Prostate gland (tissue), 2 donors: ENCODE data around the gene DMRT2. TPM values are rescaled to one million over a fixed set of nuclear protein-coding genes. Genes with fewer than 3 reads are reported as not detected.
A peak's percentile ranks its signal among the peaks of the same experiment; 100 is the strongest.

Experiments
- DNase-seq: peaks from one replicate; pipeline ENCODE4 v3.0.0-alpha.2; 2019; ENCODE audit warnings: low spot score
- H3K27ac ChIP-seq, 2 donors: fragments of 200-600 bp; sonication (generic); 2 replicates each; pipeline ENCODE4 v1.5.1; 2017 to 2019
- H3K27me3 ChIP-seq: fragments of 200-600 bp; sonication (generic); replicated peaks from 2 replicates; pipeline ENCODE4 v1.5.1; 2019; ENCODE audit not compliant: insufficient read depth
- H3K36me3 ChIP-seq, 2 donors: fragments of 200-600 bp; sonication (generic); 1 replicate in 1 of 2; 2 replicates in 1 of 2; pipeline versions ENCODE4 v1.5.1 to v1.8.1; 2017 to 2019
- H3K4me1 ChIP-seq: fragments of 200-600 bp; sonication (generic); replicated peaks from 2 replicates; pipeline ENCODE4 v1.5.1; 2019
- H3K4me3 ChIP-seq, 2 donors: fragments of 200-600 bp; sonication (generic); 2 replicates each; pipeline ENCODE4 v1.5.1; 2017 to 2019
- H3K9me3 ChIP-seq: fragments of 200-600 bp; sonication (generic); 2 replicates; pipeline ENCODE4 v1.5.1; 2017
- POLR2A ChIP-seq: fragments of 450-650 bp; IDR thresholded peaks from one replicate; pipeline ENCODE4 v1.6.1; 2016; ENCODE audit warnings: antibody characterized with exemption, mild to moderate bottlenecking
- POLR2AphosphoS5 ChIP-seq: sonication (generic); formaldehyde crosslinking; IDR thresholded peaks from one replicate; pipeline ENCODE4 v1.6.1; 2017; ENCODE audit warnings: antibody characterized with exemption
- WGBS: methylation state at CpG from one replicate; pipeline ENCODE4 v1.1.5; 2018; 5-methylcytosine and 5-hydroxymethylcytosine counted together
- intact Hi-C: fragments of 100-400 bp; cut with DNase I; formaldehyde crosslinking; loops from one replicate; pipeline ENCODE4 v1.14.2; 2022
- total RNA-seq, 2 donors: library from RNA; depleted of rRNA; stranded (reverse); fragments of >200 nt; gene quantifications; one replicate each; pipeline ENCODE4 v1.1.0, GENCODE V29; 2016
- TF ChIP-seq, protein P1 (sequence below), 4 experiments: fragments of 200-600 bp in 2 of 4; fragments of 450-650 bp in 2 of 4; sonication (generic) in 2 of 4; IDR thresholded peaks; 1 replicate in 3 of 4; 2 replicates in 1 of 4; pipeline ENCODE4 v1.5.1; 2016 to 2019; ENCODE audit warnings: antibody characterized with exemption in 4 of 4, mild to moderate bottlenecking in 2 of 4, moderate library complexity in 2 of 4

DMRT2 gene
- total RNA-seq, 2 donors from 2014 or later, result 0.64 to 0.74 TPM

DNA sequence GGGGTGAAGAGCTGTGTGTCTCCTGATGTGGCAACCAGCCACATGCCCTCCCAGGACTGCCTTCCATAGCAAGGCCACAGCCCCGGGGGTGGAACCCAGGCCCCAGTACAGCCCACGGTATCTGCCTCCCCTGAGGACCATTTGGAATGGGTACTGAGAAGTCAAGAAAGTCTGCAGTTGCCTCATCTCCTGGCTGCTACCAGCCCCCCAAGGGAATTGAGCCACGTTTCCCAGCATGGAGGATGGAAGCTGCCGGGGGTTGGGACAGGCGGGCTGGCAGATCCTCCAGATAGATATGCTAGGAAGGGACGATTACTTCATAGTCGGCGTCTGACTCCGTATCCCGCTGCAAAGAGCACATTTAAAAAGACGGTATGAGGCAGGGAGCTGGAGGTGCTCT lies 5.5 kb upstream of the DMRT2 start:
- Histone ChIP-seq H3K4me3 (no peak overlapping the region), H3K27me3 (peaks cover 36% of the 10 kb centered on the region), H3K9me3 (no peaks in the 10 kb centered on the region), H3K27ac (no peak overlapping the region), H3K36me3 (no peaks in the 10 kb centered on the region), H3K4me1 (no peaks in the 10 kb centered on the region)
- intact Hi-C loops, result no loop called here
- 28% methylated on average over 11 of the region's 11 CpGs for WGBS
- TF ChIP-seq, protein P1, sequence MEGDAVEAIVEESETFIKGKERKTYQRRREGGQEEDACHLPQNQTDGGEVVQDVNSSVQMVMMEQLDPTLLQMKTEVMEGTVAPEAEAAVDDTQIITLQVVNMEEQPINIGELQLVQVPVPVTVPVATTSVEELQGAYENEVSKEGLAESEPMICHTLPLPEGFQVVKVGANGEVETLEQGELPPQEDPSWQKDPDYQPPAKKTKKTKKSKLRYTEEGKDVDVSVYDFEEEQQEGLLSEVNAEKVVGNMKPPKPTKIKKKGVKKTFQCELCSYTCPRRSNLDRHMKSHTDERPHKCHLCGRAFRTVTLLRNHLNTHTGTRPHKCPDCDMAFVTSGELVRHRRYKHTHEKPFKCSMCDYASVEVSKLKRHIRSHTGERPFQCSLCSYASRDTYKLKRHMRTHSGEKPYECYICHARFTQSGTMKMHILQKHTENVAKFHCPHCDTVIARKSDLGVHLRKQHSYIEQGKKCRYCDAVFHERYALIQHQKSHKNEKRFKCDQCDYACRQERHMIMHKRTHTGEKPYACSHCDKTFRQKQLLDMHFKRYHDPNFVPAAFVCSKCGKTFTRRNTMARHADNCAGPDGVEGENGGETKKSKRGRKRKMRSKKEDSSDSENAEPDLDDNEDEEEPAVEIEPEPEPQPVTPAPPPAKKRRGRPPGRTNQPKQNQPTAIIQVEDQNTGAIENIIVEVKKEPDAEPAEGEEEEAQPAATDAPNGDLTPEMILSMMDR (IDR thresholded peaks at IDR 0.05), result no peak
- TF ChIP-seq POLR2AphosphoS5 (no peak), POLR2A (no peak)
- DNase-seq, result no peak

DNA sequence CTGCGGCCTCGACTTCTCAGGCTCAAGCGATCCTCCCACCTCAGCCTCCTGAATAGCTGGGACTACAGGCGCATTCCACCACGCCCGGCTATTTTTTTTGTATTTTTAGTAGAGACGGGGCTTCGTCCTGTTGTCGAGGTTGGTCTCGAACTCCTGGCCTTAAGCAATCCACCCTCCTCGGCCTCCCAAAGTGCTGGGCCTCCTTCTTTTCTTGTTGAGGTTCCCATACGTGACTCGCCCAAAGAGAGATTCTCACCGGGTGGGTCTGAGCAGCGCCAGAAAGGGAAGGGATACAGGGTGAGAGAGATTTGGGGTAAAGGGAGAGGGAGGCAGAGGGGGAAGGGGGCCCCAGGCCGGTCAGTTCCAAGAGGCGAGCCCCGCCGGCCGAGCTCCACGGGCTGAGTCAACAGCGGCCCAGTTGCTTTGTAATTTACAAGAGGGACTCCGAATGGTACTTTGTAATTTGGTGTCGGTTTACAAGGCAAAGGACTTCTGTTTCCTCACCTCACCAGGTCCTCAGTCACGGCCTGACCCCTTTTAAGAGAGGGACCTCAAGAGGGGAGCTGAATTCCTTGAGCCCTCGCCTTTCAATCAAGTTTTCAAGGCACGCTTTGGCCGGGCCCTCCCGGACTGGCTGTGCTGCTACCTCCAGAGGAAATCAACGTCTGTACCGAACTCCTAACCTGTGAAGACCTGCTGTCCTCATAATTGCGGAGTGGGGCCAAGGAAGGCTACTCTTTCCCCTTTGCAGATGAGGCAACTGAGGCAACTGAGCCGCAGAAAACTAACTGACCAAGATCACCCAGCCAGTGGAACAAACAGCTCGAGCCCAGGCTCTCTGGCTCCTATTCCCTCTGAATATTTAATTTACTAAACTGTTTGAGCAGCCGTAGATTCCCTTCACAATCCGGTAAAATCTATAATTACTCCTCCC lies 3.3 kb upstream of the DMRT2 start:
- 33% methylated on average over 36 of the region's 36 CpGs for WGBS
- no peaks in the 10 kb centered on the region for H3K9me3 ChIP-seq
- no peak overlapping the region for H3K27ac ChIP-seq
- no peaks in the 10 kb centered on the region for H3K4me1 ChIP-seq
- intact Hi-C loops, result no loop called here
- peaks cover 39% of the 10 kb centered on the region for H3K27me3 ChIP-seq
- no peak for DNase-seq
- TF ChIP-seq, protein P1 (IDR thresholded peaks at IDR 0.05), result no peak
- TF ChIP-seq POLR2AphosphoS5, result no peak
- TF ChIP-seq POLR2A, result no peak
- no peaks in the 10 kb centered on the region for H3K36me3 ChIP-seq
- H3K4me3 ChIP-seq, result no peak overlapping the region

DNA sequence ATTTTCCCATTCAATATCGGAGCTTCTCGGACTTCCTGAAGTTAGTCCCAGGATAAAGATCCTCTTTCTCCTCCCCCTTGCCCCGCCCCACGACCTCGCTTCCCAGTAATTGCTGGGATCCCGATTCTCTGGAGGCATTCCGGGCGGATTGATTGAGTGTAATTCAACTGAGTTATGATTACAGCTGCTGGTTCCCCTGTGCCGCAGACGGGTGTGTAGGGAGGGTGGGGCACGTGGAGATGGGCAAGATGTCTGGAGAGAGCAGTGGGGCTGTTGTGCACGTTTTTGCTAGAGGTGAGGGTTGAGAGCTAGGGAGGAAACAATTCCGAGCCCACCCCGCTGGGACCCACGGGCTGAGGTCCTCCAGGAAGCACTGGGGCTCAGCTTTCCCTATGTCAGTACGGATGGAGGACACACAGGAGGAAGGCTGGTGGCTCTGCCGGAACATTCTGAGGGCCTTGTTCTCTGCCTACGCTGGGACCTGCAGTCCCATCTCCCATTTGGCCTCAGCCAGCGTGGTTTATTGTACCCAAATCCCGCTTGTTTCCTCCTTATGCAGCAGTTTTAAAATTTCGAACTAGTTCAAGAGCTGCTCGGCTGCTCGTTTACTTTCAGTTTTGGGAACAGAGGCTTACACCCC lies 2.4 kb upstream of the DMRT2 start:
- Histone ChIP-seq H3K4me3 (peak overlapping the region in 1 of 2 donors; percentile 19), H3K27ac (no peak overlapping the region), H3K9me3 (no peaks in the 10 kb centered on the region), H3K36me3 (no peaks in the 10 kb centered on the region), H3K4me1 (no peaks in the 10 kb centered on the region), H3K27me3 (peaks cover 45% of the 10 kb centered on the region)
- intact Hi-C loops, result no loop called here
- no peak for DNase-seq
- 20% methylated on average over 23 of the region's 23 CpGs for WGBS
- TF ChIP-seq POLR2AphosphoS5 (no peak), POLR2A (no peak)
- TF ChIP-seq, protein P1 (IDR thresholded peaks at IDR 0.05), result no peak

DNA sequence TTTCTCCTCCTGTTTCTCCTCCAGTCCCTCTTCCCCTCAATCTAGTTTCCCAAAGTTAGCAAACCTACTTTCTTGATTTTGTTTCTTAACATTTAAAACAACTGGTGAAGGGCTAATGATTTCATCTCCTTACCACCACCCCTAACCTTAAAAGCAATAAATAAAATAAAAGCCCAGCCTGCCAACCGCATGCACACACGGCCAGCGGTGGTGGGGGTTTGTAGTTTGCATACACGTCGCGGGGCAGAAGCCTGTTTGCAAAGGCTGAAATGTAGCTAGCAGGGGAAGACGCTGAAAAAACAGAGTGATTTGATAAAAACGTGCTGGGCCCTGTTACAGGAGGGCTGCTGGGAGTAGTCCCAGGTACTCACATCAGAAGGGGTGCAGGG lies 1.9 kb upstream of the DMRT2 start:
- H3K4me3 ChIP-seq, result peak overlapping the region in 1 of 2 donors; percentile 19
- H3K36me3 ChIP-seq, result no peaks in the 10 kb centered on the region
- intact Hi-C loops, result no loop called here
- DNase-seq, result no peak
- 42% methylated on average over 8 of the region's 8 CpGs for WGBS
- H3K4me1 ChIP-seq, result no peaks in the 10 kb centered on the region
- H3K27ac ChIP-seq, result no peak overlapping the region
- TF ChIP-seq, protein P1 (IDR thresholded peaks at IDR 0.05), result no peak
- TF ChIP-seq POLR2A, result no peak
- no peak for TF ChIP-seq POLR2AphosphoS5
- peaks cover 49% of the 10 kb centered on the region for H3K27me3 ChIP-seq
- H3K9me3 ChIP-seq, result no peaks in the 10 kb centered on the region
